Gastrocnemius medialis (tissue), 4 donors: ENCODE results near the gene GTF3C4.

Source experiments
- CTCF ChIP-seq, 5 experiments: fragments of 450-650 bp in 3 of 5; fragments of 200-600 bp in 2 of 5; sonication (generic) in 2 of 5; IDR thresholded peaks in 4 of 5; conservative IDR thresholded peaks in 1 of 5; 1 replicate in 4 of 5; 2 replicates in 1 of 5; pipeline ENCODE4 v1.5.1; 2016 to 2019; ENCODE audit warnings: antibody characterized with exemption in 5 of 5, mild to moderate bottlenecking in 3 of 5, moderate library complexity in 3 of 5
- POLR2A ChIP-seq, 2 donors: fragments of 450-650 bp; IDR thresholded peaks; one replicate each; pipeline ENCODE4 v1.6.1; 2017; ENCODE audit warnings: antibody characterized with exemption in 2 of 2, mild to moderate bottlenecking in 2 of 2, moderate library complexity in 2 of 2

DNA sequence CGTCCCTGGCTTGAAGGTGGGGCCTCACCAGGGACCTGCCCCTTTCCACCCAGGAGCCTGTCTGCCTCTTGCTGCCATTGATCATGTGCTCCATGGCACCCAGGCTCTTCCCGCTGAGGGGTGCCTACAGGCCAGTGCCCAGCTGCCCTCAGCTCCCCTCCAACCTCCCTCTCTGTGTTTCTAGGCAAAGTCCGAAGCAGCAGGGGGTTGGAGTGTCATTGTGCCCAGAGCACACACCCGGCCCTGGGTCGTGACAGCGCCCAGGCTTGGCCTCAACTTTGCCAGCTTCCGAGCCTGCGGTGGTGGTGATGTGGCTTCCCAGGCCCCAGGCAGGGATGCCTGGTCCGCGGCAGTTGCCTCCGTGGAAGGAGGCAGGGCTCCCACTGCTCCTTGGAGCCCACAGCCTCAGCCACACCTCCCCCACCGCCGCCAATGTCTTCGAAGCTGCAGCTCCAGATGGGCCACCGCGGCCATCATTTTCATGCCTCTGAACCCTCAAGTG, 52.4 kb downstream of the GTF3C4 start:
- TF ChIP-seq CTCF (IDR thresholded peaks at IDR 0.05 in 4 of 5, conservative IDR thresholded peaks at IDR 0.05 in 1 of 5) (no peak), POLR2A (IDR thresholded peaks at IDR 0.05) (no peak)
